Fibroblast of upper back skin (primary cell): Measurements from ENCODE around the gene MAGI2.
A peak's percentile ranks its signal among the peaks of the same experiment; 100 is the strongest.
"Not testable (repeated sequence)": the region's sequence is repeated elsewhere in the genome, so short reads cannot be mapped to it uniquely, and the experiment has no call there.

Source experiments
- DNase-seq: peaks from one replicate; pipeline ENCODE4 v3.0.0-alpha.2; 2013

The MAGI2 gene

GRCh38 chr7:78323118-78323517 is 1130.3 kb downstream of the MAGI2 start:
- no peak for DNase-seq

DNA sequence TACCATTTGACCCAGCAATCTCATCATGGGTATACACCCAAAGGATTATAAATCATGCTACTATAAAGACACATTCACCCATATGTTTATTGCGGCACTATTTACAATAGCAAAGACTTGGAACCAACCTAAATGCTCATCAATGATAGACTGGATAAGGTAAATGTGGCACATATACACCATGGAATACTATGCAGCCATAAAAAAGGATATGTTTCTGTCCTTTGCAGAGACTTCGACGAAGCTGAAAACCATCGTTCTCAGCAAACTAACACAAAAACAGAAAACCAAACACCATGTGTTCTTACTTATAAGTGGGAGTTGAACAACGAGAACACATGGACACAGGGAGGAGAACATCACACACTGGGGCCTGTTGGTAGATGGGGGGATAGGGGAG is 1131.2 kb downstream of the MAGI2 start:
- DNase-seq = not testable (repeated sequence)

DNA sequence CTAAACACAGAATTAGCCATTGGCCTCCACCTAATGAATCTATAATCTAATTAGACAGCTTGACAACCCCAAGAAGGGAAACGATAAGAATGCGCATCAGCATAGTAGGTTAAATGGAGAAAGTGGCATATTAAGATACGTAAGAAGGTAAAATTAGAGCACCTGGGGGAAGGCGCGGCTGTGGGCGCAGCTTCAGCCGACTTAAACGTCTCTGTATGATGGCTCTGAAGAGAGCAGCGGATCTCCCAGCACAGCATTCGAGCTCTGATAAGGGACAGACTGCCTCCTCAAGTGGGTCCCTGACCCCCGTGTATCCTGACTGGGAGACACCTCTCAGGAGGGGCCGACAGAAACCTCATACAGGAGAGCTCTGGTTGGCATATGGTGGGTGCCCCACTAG is 1136.1 kb downstream of the MAGI2 start:
- DNase-seq = no peak

GRCh38 chr7:78316110-78316509 is 1137.4 kb downstream of the MAGI2 start:
- DNase-seq = no peak

DNA sequence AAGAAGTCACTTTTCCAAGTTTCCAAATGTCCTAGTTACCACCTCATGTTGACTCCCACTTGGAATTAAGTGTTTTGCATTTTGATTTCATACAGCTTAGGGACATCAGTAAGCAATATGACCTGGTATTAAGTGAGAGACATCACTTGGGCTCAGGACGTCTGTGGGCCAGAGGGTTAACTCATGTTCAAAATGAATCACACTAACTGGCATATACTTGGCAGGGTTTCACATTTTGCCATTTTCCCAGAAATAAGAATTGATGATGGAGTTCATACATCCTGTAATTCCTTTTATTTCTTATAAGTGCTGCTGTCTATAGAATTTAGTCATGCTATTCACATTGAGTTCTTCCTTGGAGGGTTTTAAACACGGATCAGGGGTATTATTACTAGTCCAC is 1138.3 kb downstream of the MAGI2 start:
- no peak for DNase-seq

- DNase-seq = peak; percentile 61
Observed at GRCh38 chr7:78311181-78311580, 1142.3 kb downstream of the MAGI2 start.

GRCh38 chr7:78307892-78308291 is 1145.6 kb downstream of the MAGI2 start:
- no peak for DNase-seq

- no peak for DNase-seq
Observed at GRCh38 chr7:78306634-78307033, 1146.8 kb downstream of the MAGI2 start.

- peak; percentile 94 for DNase-seq
Observed at GRCh38 chr7:78301407-78301806, 1152.1 kb downstream of the MAGI2 start.

- peak; percentile 46 for DNase-seq
Observed at GRCh38 chr7:78299088-78299487, 1154.4 kb downstream of the MAGI2 start.

- no peak for DNase-seq
Observed at GRCh38 chr7:78296644-78297371, 1156.7 kb downstream of the MAGI2 start.

- peak; percentile 46 for DNase-seq
Observed at GRCh38 chr7:78296046-78296597, 1157.3 kb downstream of the MAGI2 start.

- peak; percentile 44 for DNase-seq
Observed at GRCh38 chr7:78289471-78289870, 1164.0 kb downstream of the MAGI2 start.

- DNase-seq = no peak
Observed at GRCh38 chr7:78284945-78285344, 1168.5 kb downstream of the MAGI2 start.

DNA sequence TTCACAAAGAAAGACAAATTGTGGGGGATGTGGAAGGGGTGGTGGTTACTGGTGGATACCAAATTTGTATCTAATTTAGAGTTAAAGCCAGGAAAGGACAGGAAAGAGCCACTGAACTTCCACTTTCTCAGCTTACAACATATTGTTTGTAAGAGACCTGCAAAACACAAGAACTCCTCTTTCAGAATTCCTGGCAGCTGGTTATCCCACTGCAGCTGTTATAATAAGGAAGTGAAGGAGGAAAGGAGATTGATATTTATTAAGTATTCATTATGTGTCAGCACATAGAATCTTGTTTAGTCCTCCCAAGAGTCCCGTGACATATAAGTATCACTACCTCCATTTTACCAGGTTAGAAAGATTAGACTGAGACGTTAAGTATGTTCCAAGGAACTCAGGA is 1173.2 kb downstream of the MAGI2 start:
- DNase-seq = no peak

DNA sequence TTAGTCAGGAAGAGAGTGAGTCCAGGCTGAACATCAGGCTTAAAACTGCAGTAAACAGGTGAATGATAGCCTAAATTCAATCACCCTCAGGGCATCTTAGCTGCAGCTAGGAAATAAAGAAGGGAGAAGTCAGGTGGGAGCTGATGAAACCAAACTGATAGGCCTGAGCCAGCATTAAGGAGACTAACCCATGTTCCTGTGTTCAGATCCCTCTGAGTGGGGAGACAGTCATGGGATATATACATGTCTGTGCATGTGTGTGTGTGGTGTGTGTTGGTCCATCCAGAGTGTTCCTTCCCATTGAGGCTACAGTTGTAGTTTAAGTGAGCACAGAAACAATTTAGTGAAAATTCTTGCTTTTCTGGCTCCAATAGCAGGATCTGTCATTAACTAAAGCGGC is 1174.0 kb downstream of the MAGI2 start:
- no peak for DNase-seq

GRCh38 chr7:78279032-78279431 is 1174.4 kb downstream of the MAGI2 start:
- peak; percentile 80 for DNase-seq

DNA sequence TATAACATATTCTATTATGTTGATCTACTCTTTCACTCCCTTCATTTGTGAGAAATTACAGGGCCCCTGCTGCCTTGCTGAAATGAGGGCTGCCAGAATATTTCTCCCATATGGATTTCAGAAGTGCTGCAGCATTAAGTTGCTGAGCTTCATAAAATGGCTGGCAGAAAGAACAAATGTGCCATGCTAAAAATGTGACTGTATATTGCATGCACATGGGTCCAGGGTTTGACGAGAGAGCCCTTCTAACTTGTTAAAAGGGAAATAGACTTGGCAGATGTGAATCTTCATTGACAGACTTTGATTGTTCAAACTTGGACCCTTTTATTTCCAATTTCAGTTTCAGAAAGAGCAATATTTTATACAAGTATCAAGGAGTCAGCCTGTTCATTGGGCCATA is 1186.3 kb downstream of the MAGI2 start:
- DNase-seq = no peak

DNA sequence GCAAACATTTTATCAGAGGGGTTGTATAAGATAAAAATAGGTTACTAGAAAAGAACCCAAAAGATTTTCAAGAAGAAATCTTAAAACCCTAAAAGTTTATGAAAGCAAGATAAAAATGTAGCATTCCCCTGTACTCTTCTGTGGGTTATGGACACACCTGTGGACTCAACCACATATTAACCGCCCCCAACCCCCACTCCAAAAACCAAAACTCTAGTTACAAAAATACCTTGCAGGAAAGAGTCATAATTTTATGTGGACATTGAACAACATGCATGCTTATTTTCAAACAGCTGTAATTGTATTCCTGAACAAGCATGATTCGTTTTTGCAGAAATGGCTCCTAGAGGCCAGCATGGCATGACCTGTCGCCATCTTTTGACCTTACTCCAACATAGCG is 1188.0 kb downstream of the MAGI2 start:
- DNase-seq = no peak

DNA sequence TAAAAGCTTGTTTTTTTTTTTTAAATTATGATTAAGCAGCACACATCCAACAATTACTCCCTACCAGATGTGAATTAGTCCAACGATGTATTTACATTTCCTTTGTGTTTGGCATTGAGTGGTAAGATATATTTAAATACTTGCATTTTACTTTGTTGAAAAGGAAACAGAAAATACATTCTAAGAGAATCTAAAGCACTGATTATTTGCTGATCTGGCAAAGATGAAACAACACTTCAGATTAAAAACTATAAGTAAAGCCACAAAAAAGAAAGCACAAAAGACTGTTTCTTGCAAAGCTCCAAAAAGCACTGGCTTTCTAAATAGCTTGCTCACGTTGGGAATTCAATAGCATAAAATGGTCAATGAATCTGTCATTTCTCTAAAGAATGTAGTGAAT is 1188.4 kb downstream of the MAGI2 start:
- DNase-seq = no peak

DNA sequence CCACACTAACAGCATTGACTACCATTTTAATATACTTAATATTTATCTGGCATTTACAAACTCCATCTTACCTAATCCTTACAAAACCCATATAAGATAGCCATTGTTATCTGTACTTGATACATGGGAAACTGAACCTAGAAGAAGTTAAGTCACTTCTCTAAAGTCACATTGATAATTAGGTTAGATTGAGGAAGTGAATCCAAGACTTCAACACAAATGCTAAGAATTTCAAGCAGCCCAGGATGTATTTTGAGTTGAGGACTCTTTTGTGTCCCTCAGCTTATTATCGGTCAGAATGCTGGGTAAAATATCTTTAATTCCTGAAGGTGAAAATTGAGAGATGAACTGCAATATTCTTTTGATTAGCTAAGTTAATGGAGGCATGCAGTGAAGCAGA is 1189.4 kb downstream of the MAGI2 start:
- DNase-seq = no peak

DNA sequence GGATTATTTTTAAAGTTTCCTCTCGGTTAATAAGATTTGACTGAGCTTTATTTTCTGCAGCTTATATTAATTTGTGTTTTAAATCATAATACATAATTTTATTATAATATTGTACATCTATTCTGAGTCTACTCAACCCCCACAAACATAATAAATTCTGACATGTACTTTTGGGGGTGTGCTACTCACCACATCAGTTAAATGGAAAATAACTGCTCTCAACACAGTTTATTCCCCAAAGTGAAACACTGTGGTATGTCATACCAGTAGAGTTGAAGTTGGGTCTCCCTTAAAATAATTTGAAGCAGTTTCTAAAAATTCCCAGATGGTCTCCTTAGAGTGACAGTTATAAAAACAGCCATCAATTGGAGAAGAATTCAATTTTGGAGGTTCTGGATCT is 1191.7 kb downstream of the MAGI2 start:
- no peak for DNase-seq

GRCh38 chr7:78261302-78261701 is 1192.2 kb downstream of the MAGI2 start:
- DNase-seq = peak; percentile 21

DNA sequence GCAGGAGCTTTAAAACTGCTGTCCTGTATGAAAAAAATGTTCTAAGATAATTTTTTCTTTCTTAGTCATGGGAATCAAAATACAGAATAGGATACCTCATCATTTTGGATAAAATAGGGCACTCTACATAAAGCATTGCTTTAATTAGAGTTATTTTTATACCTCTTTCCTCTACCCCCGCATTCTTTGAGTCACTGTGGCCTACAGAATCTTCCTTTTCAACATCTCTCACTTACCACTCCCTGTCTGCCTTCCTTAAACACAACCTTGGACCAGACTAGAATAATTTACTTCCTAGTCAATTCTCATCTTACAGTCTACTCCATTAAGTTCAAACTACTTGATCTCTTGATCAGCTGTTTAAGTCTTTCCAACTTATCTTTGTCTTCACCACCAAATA is 1192.6 kb downstream of the MAGI2 start:
- peak; percentile 68 for DNase-seq

GRCh38 chr7:78254726-78255055 is 1198.8 kb downstream of the MAGI2 start:
- no peak for DNase-seq
